GM12878 (cell line): ENCODE measurements around the gene CST6. TPM values are rescaled to one million over a fixed set of nuclear protein-coding genes. Genes with fewer than 3 reads are reported as not detected.

Experiments
- ATAC-seq: fragments of 200-7000 bp; cut with Tn5 transposase; 3 replicates; pipeline ENCODE4 v1.9.1; 2020; ENCODE audit warnings: mild to moderate bottlenecking, moderate library complexity
- BruUV-seq: library from RNA; stranded (reverse); fragments of 400-500 nt; replicated peaks from 2 replicates; lab custom pipeline; 2021; lab: Mats Ljungman, UMichigan
- CTCF ChIA-PET: fragments of 300-600 bp; sonication (Branson Sonifier 250); formaldehyde crosslinking; extraction: SDS; loops from one replicate; lab custom pipeline; 2021; ENCODE audit warnings: inconsistent platforms; lab: Yijun Ruan, JAX
- POLR2A ChIA-PET: fragments of 350-600 bp; formaldehyde crosslinking; extraction: SDS; loops from one replicate; lab custom pipeline; 2021; ENCODE audit warnings: inconsistent platforms; lab: Charles Lee
- RAD21 ChIA-PET: fragments of 300-600 bp; sonication (Branson Sonifier 250); formaldehyde crosslinking; loops from one replicate; lab custom pipeline; 2023; ENCODE audit warnings: antibody characterized with exemption; ENCODE audit not compliant: unreplicated experiment; lab: Charles Lee
- SMC1A ChIA-PET: fragments of 300-600 bp; sonication (Branson Sonifier 250); formaldehyde crosslinking; loops from one replicate; lab custom pipeline; 2023; ENCODE audit not compliant: unreplicated experiment, uncharacterized antibody; lab: Charles Lee
- DNase-seq: peaks from one replicate; pipeline ENCODE4 v3.0.0-alpha.2; 2011; ENCODE audit warnings: low read depth, low spot score
- FAIRE-seq: peaks from 3 replicates; lab custom pipeline; 2011; peaks lifted over from hg19 to GRCh38; lab: Jason Lieb, UNC
- H2AFZ ChIP-seq: 2 replicates; pipeline ENCODE4 v1.6.0; 2011; ENCODE audit warnings: low read depth, low read length, control low read depth; ENCODE audit not compliant: control insufficient read depth
- H3K27ac ChIP-seq: 2 replicates; pipeline ENCODE4 v1.5.1; 2011; ENCODE audit warnings: control low read depth; ENCODE audit not compliant: control insufficient read depth, insufficient read depth
- H3K27me3 ChIP-seq, 2 experiments: replicated peaks in 1 of 2; 2 replicates each; pipeline versions ENCODE4 v1.6.0 to v1.6.1; 2011; ENCODE audit warnings: low read length in 1 of 2; ENCODE audit not compliant: control insufficient read depth in 2 of 2, insufficient read depth in 2 of 2
- H3K36me3 ChIP-seq, 2 experiments: 2 replicates each; pipeline ENCODE4 v1.5.1; 2011; ENCODE audit warnings: low read length in 1 of 2; ENCODE audit not compliant: control insufficient read depth in 2 of 2, insufficient read depth in 2 of 2
- H3K4me1 ChIP-seq: 2 replicates; pipeline ENCODE4 v1.6.1; 2011; ENCODE audit warnings: mild to moderate bottlenecking, low read length, moderate library complexity, mixed read lengths; ENCODE audit not compliant: control insufficient read depth, insufficient read depth
- H3K4me2 ChIP-seq: 2 replicates; pipeline ENCODE4 v1.6.0; 2011; ENCODE audit warnings: control low read depth; ENCODE audit not compliant: control insufficient read depth, insufficient read depth
- H3K4me3 ChIP-seq: fragments of 200-600 bp; sonication (generic); 2 replicates; pipeline ENCODE4 v1.5.1; 2016
- H3K79me2 ChIP-seq: 2 replicates; pipeline ENCODE4 v1.6.0; 2011; ENCODE audit warnings: low read length; ENCODE audit not compliant: control insufficient read depth, insufficient read depth
- H3K9ac ChIP-seq: 2 replicates; pipeline ENCODE4 v1.8.0; 2011; ENCODE audit warnings: low read length, control low read depth, mixed read lengths; ENCODE audit not compliant: control insufficient read depth, insufficient read depth
- H3K9me3 ChIP-seq: replicated peaks from 3 replicates; pipeline ENCODE4 v1.5.1; 2011; ENCODE audit warnings: mild to moderate bottlenecking, low read length; ENCODE audit not compliant: control insufficient read depth, insufficient read depth
- H4K20me1 ChIP-seq: 2 replicates; pipeline ENCODE4 v1.6.0; 2011; ENCODE audit not compliant: control insufficient read depth, insufficient read depth
- CUX1 ChIP-seq: IDR thresholded peaks from 2 replicates; pipeline ENCODE4 v1.6.1; 2012; ENCODE audit warnings: improper control_type of control experiment, low read depth, low read length; ENCODE audit not compliant: insufficient replicate concordance
- EP300 ChIP-seq, 2 experiments: fragments of 150-350 bp in 1 of 2; IDR thresholded peaks; 2 replicates each; pipeline ENCODE4 v1.6.1; 2011 to 2012; ENCODE audit warnings: low read depth in 2 of 2, low read length in 2 of 2, borderline replicate concordance in 1 of 2, improper control_type of control experiment in 1 of 2, inconsistent platforms in 1 of 2; ENCODE audit not compliant: control insufficient read depth in 1 of 2
- GABPA ChIP-seq: IDR thresholded peaks from 2 replicates; pipeline ENCODE4 v1.6.1; 2014; ENCODE audit warnings: antibody characterized with exemption, low read depth, mild to moderate bottlenecking, inconsistent platforms
- KLF5 ChIP-seq: fragments of 450-650 bp; IDR thresholded peaks from 2 replicates; pipeline ENCODE4 v1.6.1; 2014; ENCODE audit warnings: mild to moderate bottlenecking; ENCODE audit not compliant: partially characterized antibody
- MTA2 ChIP-seq: fragments of 450-650 bp; IDR thresholded peaks from 2 replicates; pipeline ENCODE4 v1.6.1; 2016; ENCODE audit warnings: low read depth, mild to moderate bottlenecking, moderate library complexity
- PAX5 ChIP-seq: IDR thresholded peaks from 2 replicates; pipeline ENCODE4 v1.6.1; 2011; ENCODE audit warnings: low read depth, low read length, borderline replicate concordance
- PAX8 ChIP-seq: fragments of 450-650 bp; IDR thresholded peaks from 2 replicates; pipeline ENCODE4 v1.6.1; 2017; ENCODE audit warnings: mild to moderate bottlenecking, moderate library complexity
- POLR2A ChIP-seq: IDR thresholded peaks from 2 replicates; pipeline ENCODE4 v1.6.1; 2011; ENCODE audit warnings: low read depth, mild to moderate bottlenecking, low read length
- SREBF1 ChIP-seq: IDR thresholded peaks from 2 replicates; pipeline ENCODE4 v1.6.1; 2012; ENCODE audit warnings: mild to moderate bottlenecking, low read length
- ZNF274 ChIP-seq: IDR thresholded peaks from one replicate; pipeline ENCODE4 v1.8.0; 2011; ENCODE audit not compliant: insufficient read length, insufficient read depth
- WGBS: methylation state at CpG from one replicate; pipeline ENCODE4 v1.1.6; 2016; ENCODE audit warnings: low lambda C conversion rate; ENCODE audit not compliant: insufficient replicate concordance, insufficient coverage; ENCODE audit errors: missing lambda C conversion rate; 5-methylcytosine and 5-hydroxymethylcytosine counted together
- in situ Hi-C: fragments of 300-500 bp; cut with MboI; formaldehyde crosslinking; loops from 9 replicates; pipeline ENCODE4 v1.14.3; 2018; ENCODE audit warnings: mixed read lengths
- intact Hi-C: fragments of 100-400 bp; cut with micrococcal nuclease; formaldehyde crosslinking; loops from one replicate; pipeline ENCODE4 v1.14.2; 2022; ENCODE audit not compliant: unreplicated experiment
- polyA plus RNA-seq, 11 experiments: library from polyadenylated mRNA; depleted of rRNA in 4 of 11; unstranded in 6 of 11; stranded (reverse) in 5 of 11; fragments of >200 nt; fragmentation: Nextera tagmentation in 4 of 11; fragmentation: Illumina TruSeq in 1 of 11; extraction: Ambion mirVana in 4 of 11; extraction: Trizol in 1 of 11; gene quantifications; 1 replicate in 1 of 11; 2 replicates in 10 of 11; pipeline versions ENCODE4 v1.2.1 to v1.2.3, GENCODE V29; 2011 to 2016; ENCODE audit warnings: inconsistent platforms in 2 of 11, missing spikeins in 2 of 11, low read depth in 1 of 11
- total RNA-seq, 4 experiments: library from RNA; depleted of rRNA in 3 of 4; stranded (reverse); fragments of >200 nt in 3 of 4; fragmentation: Illumina TruSeq in 1 of 4; extraction: Trizol in 1 of 4; gene quantifications; 2 replicates each; pipeline versions ENCODE4 v1.2.1 to v1.2.3, GENCODE V29; 2013 to 2021
- TF ChIP-seq, protein P1 (sequence below): fragments of 450-650 bp; conservative IDR thresholded peaks from 2 replicates; pipeline ENCODE4 v1.6.1; 2017; ENCODE audit warnings: mild to moderate bottlenecking, moderate library complexity
- TF ChIP-seq, protein P2 (sequence below): fragments of 450-650 bp; IDR thresholded peaks from 2 replicates; pipeline ENCODE4 v1.6.1; 2017; ENCODE audit warnings: antibody characterized with exemption, mild to moderate bottlenecking, moderate library complexity

The CST6 gene
- total and polyA plus RNA-seq, 10 of the 15 experiments (the other 5 are each of a cell fraction or from before 2014, with no cell fraction given), result not detected

DNA sequence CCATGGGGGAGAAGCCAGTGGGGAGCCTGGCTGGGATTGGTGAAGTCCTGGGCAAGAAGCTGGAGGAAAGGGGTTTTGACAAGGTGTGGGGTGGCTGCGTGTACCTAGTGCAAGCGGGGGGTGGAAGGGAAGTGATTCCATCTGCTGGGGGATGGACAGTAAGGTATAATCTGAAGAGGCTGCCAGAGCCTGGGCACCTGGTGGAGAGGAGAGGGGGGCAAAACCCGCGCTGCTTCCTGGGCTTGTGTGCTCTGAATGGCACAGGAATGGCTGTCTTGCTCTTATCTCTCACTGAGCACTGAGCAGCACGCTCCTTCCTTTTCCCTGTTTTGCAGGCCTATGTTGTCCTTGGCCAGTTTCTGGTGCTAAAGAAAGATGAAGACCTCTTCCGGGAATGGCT, 8.5 kb upstream of the CST6 start:
- peak overlapping the region; percentile 87 for H3K9ac ChIP-seq
- intact Hi-C loops (no loop called here), in situ Hi-C loops (no loop called here)
- BruUV-seq, result no TSS peak
- ChIA-PET POLR2A (interaction anchor here (1.5 to 1.9 kb wide), 3 partner anchors 48 to 114 kb away, joined by 7 to 22 read pairs (median 9); partner anchors contain the start of genes CCDC85B, FIBP and SF3B2), RAD21 (interaction anchor here (1.2 to 1.5 kb wide), 3 partner anchors 42 to 143 kb away, joined by 3 to 10 read pairs (median 5); partner anchors contain the start of gene MUS81), SMC1A (interaction anchor here (1.2 kb wide), 1 partner anchor 143 kb away, joined by 3 read pairs; the partner anchor contains the start of gene MUS81), CTCF (interaction anchor here (1.0 to 1.5 kb wide), 3 partner anchors 19 to 326 kb away, joined by 3 to 7 read pairs (median 3); no protein-coding TSS in a partner anchor)
- FAIRE-seq (no peak), DNase-seq (no peak), ATAC-seq (no peak)
- 48% methylated on average over 6 of the region's 6 CpGs for WGBS
- peaks cover 11% of the 10 kb centered on the region for H3K4me1 ChIP-seq
- H3K27me3 ChIP-seq, result no peaks in the 10 kb centered on the region
- H3K4me2 ChIP-seq, result peak overlapping the region; percentile 84
- no peaks in the 10 kb centered on the region for H3K9me3 ChIP-seq
- peaks cover 33% of the 10 kb centered on the region for H3K79me2 ChIP-seq
- H3K36me3 ChIP-seq, result peaks cover 14 to 17% of the 10 kb centered on the region in 2 experiments
- peak overlapping the region; percentile 93 for H3K4me3 ChIP-seq
- H3K27ac ChIP-seq, result peak overlapping the region; percentile 93
- no peak overlapping the region for H2AFZ ChIP-seq
- H4K20me1 ChIP-seq, result no peaks in the 10 kb centered on the region
- no peak for TF ChIP-seq MTA2
- no peak for TF ChIP-seq CUX1
- TF ChIP-seq, protein P1, sequence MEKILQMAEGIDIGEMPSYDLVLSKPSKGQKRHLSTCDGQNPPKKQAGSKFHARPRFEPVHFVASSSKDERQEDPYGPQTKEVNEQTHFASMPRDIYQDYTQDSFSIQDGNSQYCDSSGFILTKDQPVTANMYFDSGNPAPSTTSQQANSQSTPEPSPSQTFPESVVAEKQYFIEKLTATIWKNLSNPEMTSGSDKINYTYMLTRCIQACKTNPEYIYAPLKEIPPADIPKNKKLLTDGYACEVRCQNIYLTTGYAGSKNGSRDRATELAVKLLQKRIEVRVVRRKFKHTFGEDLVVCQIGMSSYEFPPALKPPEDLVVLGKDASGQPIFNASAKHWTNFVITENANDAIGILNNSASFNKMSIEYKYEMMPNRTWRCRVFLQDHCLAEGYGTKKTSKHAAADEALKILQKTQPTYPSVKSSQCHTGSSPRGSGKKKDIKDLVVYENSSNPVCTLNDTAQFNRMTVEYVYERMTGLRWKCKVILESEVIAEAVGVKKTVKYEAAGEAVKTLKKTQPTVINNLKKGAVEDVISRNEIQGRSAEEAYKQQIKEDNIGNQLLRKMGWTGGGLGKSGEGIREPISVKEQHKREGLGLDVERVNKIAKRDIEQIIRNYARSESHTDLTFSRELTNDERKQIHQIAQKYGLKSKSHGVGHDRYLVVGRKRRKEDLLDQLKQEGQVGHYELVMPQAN, result no peak
- TF ChIP-seq PAX8, result no peak
- TF ChIP-seq ZNF274, result no peak
- no peak for TF ChIP-seq POLR2A
- no peak for TF ChIP-seq EP300 (IDR thresholded peaks at IDR 0.05; ENCODE audit: borderline replicate concordance in 1 of 2, control insufficient read depth in 1 of 2, low read depth in 2 of 2, low read length in 2 of 2)
- TF ChIP-seq GABPA, result no peak
- TF ChIP-seq KLF5, result no peak
- TF ChIP-seq, protein P2, sequence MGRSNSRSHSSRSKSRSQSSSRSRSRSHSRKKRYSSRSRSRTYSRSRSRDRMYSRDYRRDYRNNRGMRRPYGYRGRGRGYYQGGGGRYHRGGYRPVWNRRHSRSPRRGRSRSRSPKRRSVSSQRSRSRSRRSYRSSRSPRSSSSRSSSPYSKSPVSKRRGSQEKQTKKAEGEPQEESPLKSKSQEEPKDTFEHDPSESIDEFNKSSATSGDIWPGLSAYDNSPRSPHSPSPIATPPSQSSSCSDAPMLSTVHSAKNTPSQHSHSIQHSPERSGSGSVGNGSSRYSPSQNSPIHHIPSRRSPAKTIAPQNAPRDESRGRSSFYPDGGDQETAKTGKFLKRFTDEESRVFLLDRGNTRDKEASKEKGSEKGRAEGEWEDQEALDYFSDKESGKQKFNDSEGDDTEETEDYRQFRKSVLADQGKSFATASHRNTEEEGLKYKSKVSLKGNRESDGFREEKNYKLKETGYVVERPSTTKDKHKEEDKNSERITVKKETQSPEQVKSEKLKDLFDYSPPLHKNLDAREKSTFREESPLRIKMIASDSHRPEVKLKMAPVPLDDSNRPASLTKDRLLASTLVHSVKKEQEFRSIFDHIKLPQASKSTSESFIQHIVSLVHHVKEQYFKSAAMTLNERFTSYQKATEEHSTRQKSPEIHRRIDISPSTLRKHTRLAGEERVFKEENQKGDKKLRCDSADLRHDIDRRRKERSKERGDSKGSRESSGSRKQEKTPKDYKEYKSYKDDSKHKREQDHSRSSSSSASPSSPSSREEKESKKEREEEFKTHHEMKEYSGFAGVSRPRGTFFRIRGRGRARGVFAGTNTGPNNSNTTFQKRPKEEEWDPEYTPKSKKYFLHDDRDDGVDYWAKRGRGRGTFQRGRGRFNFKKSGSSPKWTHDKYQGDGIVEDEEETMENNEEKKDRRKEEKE, result no peak
- TF ChIP-seq PAX5, result no peak
- TF ChIP-seq SREBF1, result no peak
